Testis (tissue), 5 donors: ENCODE results near the gene MMP8. TPM values are rescaled to one million over a fixed set of nuclear protein-coding genes. Genes with fewer than 3 reads are reported as not detected.

Experiments used
- DNase-seq: peaks from one replicate; pipeline ENCODE4 v3.0.0-alpha.2; 2019
- H3K27ac ChIP-seq, 2 donors: fragments of 200-600 bp; sonication (generic); one replicate each; pipeline ENCODE4 v1.5.1; 2019
- H3K27me3 ChIP-seq: fragments of 200-600 bp; sonication (generic); one replicate; pipeline ENCODE4 v1.5.1; 2019
- H3K36me3 ChIP-seq: fragments of 200-600 bp; sonication (generic); one replicate; pipeline ENCODE4 v1.5.1; 2017; ENCODE audit warnings: low read depth; ENCODE audit errors: missing control alignments
- H3K4me1 ChIP-seq: fragments of 200-600 bp; sonication (generic); one replicate; pipeline ENCODE4 v1.5.1; 2019
- H3K4me3 ChIP-seq, 2 donors: fragments of 200-600 bp; sonication (generic); one replicate each; pipeline ENCODE4 v1.5.1; 2017 to 2019
- H3K9me3 ChIP-seq: fragments of 200-600 bp; sonication (generic); one replicate; pipeline ENCODE4 v1.5.1; 2017
- CTCF ChIP-seq, 3 experiments: fragments of 450-650 bp in 2 of 3; fragments of 200-600 bp in 1 of 3; sonication (generic) in 1 of 3; IDR thresholded peaks; one replicate each; pipeline ENCODE4 v1.5.1; 2016 to 2019; ENCODE audit warnings: antibody characterized with exemption in 3 of 3, mild to moderate bottlenecking in 2 of 3, moderate library complexity in 1 of 3
- POLR2A ChIP-seq: fragments of 450-650 bp; IDR thresholded peaks from one replicate; pipeline ENCODE4 v1.6.1; 2017; ENCODE audit warnings: antibody characterized with exemption, mild to moderate bottlenecking, moderate library complexity
- WGBS, 2 donors: methylation state at CpG; one replicate each; pipeline ENCODE4 v1.1.5; 2018; 5-methylcytosine and 5-hydroxymethylcytosine counted together
- intact Hi-C: fragments of 100-400 bp; cut with DNase I; formaldehyde crosslinking; loops from one replicate; pipeline ENCODE4 v1.15.1; 2023; ENCODE audit warnings: low total_unique reads
- long read RNA-seq, 2 donors: transcript quantifications; one replicate each; lab custom pipeline, GENCODE V29; 2026
- polyA plus RNA-seq: library from polyadenylated mRNA; stranded (reverse); fragments of 350-450 nt; fragmentation: Illumina TruSeq; extraction: RNeasy Lipid Tissue Mini Kit (QIAGEN cat#74804); gene quantifications from one replicate; pipeline ENCODE4 v1.2.3, GENCODE V29; 2014; ENCODE audit warnings: low read depth, low replicate concordance; ENCODE audit not compliant: insufficient read depth
- total RNA-seq, 2 donors: library from RNA; depleted of rRNA; stranded (reverse); fragments of >200 nt; gene quantifications; one replicate each; pipeline ENCODE4 v1.2.3, GENCODE V29; 2016

MMP8 gene
- total RNA-seq (1 to 10 TPM in 1 of 2 donors, under 1 TPM in 1; 0.25 to 2.0 TPM), polyA plus RNA-seq (0.25 TPM)
- long read RNA-seq, donor 1 = 0 reads
- long read RNA-seq, donor 2 = 0 reads

- Histone ChIP-seq H3K9me3 (no peaks in the 10 kb centered on the region), H3K36me3 (no peaks in the 10 kb centered on the region), H3K27me3 (no peaks in the 10 kb centered on the region), H3K4me3 (no peak within 1 kb of the TSS), H3K4me1 (no peaks in the 10 kb centered on the region), H3K27ac (no peak within 1 kb of the TSS)
- 39 to 41% methylated on average over 2 of the region's 2 CpGs for WGBS, 2 donors
- no peak for TF ChIP-seq POLR2A
- intact Hi-C loops = no loop called here
- no peak for DNase-seq
Observed at GRCh38 chr11:102724904-102725500, at the start of gene MMP8. Gene MMP8, minus strand, starts transcription at chr11:102724954. Its CDS starts 99 bp downstream, at chr11:102724855.

- no peaks in the 10 kb centered on the region for H3K9me3 ChIP-seq
- WGBS, 2 donors = 62 to 65% methylated on average over 4 of the region's 4 CpGs
- intact Hi-C loops = no loop called here
- H3K4me1 ChIP-seq = no peaks in the 10 kb centered on the region
- H3K36me3 ChIP-seq = no peaks in the 10 kb centered on the region
- H3K27me3 ChIP-seq = no peaks in the 10 kb centered on the region
- DNase-seq = no peak
- H3K27ac ChIP-seq = no peak overlapping the region
- no peak overlapping the region for H3K4me3 ChIP-seq
- no peak for TF ChIP-seq POLR2A
- no peak for TF ChIP-seq CTCF (IDR thresholded peaks at IDR 0.05)
Observed at GRCh38 chr11:102773386-102773785, 48.6 kb upstream of the MMP8 start.

GRCh38 chr11:102771351-102771750 lies 46.6 kb upstream of the MMP8 start:
- no peak overlapping the region for H3K27ac ChIP-seq

GRCh38 chr11:102770191-102770590 lies 45.4 kb upstream of the MMP8 start:
- TF ChIP-seq CTCF (IDR thresholded peaks at IDR 0.05) = no peak
- no peaks in the 10 kb centered on the region for H3K36me3 ChIP-seq
- H3K9me3 ChIP-seq = no peaks in the 10 kb centered on the region
- intact Hi-C loops = no loop called here
- no peak overlapping the region for H3K27ac ChIP-seq
- no peak overlapping the region for H3K4me3 ChIP-seq
- no peaks in the 10 kb centered on the region for H3K4me1 ChIP-seq
- DNase-seq = no peak
- no peaks in the 10 kb centered on the region for H3K27me3 ChIP-seq

More at GRCh38 chr11:102771351-102771750, 46.6 kb upstream of the MMP8 start:
- no peak overlapping the region for H3K4me3 ChIP-seq
- DNase-seq = no peak
- no peaks in the 10 kb centered on the region for H3K27me3 ChIP-seq
- no peaks in the 10 kb centered on the region for H3K36me3 ChIP-seq
- intact Hi-C loops = no loop called here
- 88% methylated on average over 1 of the region's 1 CpG for WGBS, 2 donors
- TF ChIP-seq CTCF (IDR thresholded peaks at IDR 0.05) = no peak
- TF ChIP-seq POLR2A = no peak
- no peaks in the 10 kb centered on the region for H3K4me1 ChIP-seq
- H3K9me3 ChIP-seq = no peaks in the 10 kb centered on the region

- peak overlapping the region; percentile 29 to 32 for H3K4me3 ChIP-seq
- intact Hi-C loops = no loop called here
- H3K4me1 ChIP-seq = no peaks in the 10 kb centered on the region
- no peak for TF ChIP-seq POLR2A
- no peak for TF ChIP-seq CTCF (IDR thresholded peaks at IDR 0.05)
- H3K27ac ChIP-seq = no peak overlapping the region
- H3K27me3 ChIP-seq = no peaks in the 10 kb centered on the region
- H3K36me3 ChIP-seq = no peaks in the 10 kb centered on the region
- 44 to 72% methylated on average over 18 of the region's 18 CpGs for WGBS, 2 donors
- no peaks in the 10 kb centered on the region for H3K9me3 ChIP-seq
- peak; percentile 50 for DNase-seq
Observed at GRCh38 chr11:102767800-102768199, 43.0 kb upstream of the MMP8 start.
